ENCODE data around the gene ZBTB12. TPM values are rescaled to one million over a fixed set of nuclear protein-coding genes. Genes with fewer than 3 reads are reported as not detected.
A peak's percentile ranks its signal among the peaks of the same experiment; 100 is the strongest.

ZBTB12 gene
- total and polyA plus RNA-seq, 2 of the 13 experiments (the other 11 are each of a cell fraction or from before 2014, with no cell fraction given) = 4.8 to 6.0 TPM

DNA sequence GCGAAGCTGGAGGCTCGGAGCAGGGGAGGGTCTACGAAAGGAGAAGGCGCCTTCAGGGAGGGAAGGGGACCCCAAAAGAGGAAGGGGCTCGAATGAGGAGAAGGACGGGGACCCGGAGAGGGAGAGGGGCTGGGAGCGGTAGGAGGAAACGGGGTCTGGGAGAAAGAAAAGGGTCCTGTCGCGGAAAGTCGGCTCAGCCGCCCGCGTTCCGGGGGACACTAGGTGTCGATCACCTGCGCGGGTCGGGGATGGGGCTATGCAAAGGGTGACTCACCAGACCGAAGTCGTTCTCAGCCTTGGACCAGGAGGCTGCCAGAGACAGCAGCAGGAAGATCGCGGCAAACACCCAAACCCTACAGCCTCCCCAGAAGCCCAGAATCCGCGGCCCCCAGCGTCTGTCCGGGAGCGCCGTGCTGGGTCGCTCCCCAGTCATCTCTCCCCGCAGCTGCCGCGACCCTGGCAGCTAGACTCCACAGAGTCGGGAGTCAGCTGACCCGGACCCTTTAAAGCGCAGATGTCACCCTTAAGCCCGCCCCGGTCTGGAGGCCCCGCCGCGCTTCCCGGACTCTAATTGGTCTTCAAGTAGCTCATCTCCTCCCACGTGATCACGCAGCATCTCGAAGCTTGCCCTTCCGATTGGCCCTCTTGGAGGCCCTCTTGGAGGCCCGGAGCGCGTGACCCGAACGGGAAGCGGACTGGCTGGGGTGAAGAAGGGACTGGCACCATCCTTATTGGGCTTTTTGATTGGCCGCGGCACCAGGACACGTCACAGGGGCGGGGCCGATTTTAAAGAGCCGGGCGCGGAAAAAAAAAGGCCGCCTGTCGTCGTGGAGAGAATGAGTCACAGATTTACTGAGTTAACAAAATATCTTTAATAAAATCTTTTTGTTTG lies 39.3 kb downstream of the ZBTB12 start, which contains the start of gene NEU1 (continued):
- TF ChIP-seq, protein P1, sequence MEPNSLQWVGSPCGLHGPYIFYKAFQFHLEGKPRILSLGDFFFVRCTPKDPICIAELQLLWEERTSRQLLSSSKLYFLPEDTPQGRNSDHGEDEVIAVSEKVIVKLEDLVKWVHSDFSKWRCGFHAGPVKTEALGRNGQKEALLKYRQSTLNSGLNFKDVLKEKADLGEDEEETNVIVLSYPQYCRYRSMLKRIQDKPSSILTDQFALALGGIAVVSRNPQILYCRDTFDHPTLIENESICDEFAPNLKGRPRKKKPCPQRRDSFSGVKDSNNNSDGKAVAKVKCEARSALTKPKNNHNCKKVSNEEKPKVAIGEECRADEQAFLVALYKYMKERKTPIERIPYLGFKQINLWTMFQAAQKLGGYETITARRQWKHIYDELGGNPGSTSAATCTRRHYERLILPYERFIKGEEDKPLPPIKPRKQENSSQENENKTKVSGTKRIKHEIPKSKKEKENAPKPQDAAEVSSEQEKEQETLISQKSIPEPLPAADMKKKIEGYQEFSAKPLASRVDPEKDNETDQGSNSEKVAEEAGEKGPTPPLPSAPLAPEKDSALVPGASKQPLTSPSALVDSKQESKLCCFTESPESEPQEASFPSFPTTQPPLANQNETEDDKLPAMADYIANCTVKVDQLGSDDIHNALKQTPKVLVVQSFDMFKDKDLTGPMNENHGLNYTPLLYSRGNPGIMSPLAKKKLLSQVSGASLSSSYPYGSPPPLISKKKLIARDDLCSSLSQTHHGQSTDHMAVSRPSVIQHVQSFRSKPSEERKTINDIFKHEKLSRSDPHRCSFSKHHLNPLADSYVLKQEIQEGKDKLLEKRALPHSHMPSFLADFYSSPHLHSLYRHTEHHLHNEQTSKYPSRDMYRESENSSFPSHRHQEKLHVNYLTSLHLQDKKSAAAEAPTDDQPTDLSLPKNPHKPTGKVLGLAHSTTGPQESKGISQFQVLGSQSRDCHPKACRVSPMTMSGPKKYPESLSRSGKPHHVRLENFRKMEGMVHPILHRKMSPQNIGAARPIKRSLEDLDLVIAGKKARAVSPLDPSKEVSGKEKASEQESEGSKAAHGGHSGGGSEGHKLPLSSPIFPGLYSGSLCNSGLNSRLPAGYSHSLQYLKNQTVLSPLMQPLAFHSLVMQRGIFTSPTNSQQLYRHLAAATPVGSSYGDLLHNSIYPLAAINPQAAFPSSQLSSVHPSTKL (CRISPR knock-in tag; IDR thresholded peaks at IDR 0.05) = peak; percentile 62
- TF ChIP-seq ZNF549 (CRISPR knock-in tag; IDR thresholded peaks at IDR 0.05) = peak; percentile 70; the same call in 1 of the 2 replicates
- TF ChIP-seq HNRNPL (IDR thresholded peaks at IDR 0.05; ENCODE audit: low read depth, low read length) = peak; percentile 88
- TF ChIP-seq ZNF589 (CRISPR knock-in tag; conservative IDR thresholded peaks at IDR 0.05) = 0 out of 2 replicates have a peak, but pooled peaks have one; percentile 73
- TF ChIP-seq, protein P2, sequence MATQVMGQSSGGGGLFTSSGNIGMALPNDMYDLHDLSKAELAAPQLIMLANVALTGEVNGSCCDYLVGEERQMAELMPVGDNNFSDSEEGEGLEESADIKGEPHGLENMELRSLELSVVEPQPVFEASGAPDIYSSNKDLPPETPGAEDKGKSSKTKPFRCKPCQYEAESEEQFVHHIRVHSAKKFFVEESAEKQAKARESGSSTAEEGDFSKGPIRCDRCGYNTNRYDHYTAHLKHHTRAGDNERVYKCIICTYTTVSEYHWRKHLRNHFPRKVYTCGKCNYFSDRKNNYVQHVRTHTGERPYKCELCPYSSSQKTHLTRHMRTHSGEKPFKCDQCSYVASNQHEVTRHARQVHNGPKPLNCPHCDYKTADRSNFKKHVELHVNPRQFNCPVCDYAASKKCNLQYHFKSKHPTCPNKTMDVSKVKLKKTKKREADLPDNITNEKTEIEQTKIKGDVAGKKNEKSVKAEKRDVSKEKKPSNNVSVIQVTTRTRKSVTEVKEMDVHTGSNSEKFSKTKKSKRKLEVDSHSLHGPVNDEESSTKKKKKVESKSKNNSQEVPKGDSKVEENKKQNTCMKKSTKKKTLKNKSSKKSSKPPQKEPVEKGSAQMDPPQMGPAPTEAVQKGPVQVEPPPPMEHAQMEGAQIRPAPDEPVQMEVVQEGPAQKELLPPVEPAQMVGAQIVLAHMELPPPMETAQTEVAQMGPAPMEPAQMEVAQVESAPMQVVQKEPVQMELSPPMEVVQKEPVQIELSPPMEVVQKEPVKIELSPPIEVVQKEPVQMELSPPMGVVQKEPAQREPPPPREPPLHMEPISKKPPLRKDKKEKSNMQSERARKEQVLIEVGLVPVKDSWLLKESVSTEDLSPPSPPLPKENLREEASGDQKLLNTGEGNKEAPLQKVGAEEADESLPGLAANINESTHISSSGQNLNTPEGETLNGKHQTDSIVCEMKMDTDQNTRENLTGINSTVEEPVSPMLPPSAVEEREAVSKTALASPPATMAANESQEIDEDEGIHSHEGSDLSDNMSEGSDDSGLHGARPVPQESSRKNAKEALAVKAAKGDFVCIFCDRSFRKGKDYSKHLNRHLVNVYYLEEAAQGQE (IDR thresholded peaks at IDR 0.05; ENCODE audit: borderline replicate concordance in 1 of 2, low read depth in 1 of 2, low read length in 2 of 2) = peak in 1 of 2 experiments; percentile 81; a peak in 2 of 4 replicates
- peak; percentile 98 for TF ChIP-seq ZNF891 (CRISPR knock-in tag; IDR thresholded peaks at IDR 0.05)
- TF ChIP-seq ZNF572 (CRISPR knock-in tag; IDR thresholded peaks at IDR 0.05) = 0 out of 2 replicates have a peak, but pooled peaks have one; percentile 46
- peak; percentile 52 for TF ChIP-seq KMT2B (CRISPR knock-in tag; IDR thresholded peaks at IDR 0.05)
- peak; percentile 80 for TF ChIP-seq PHF20 (CRISPR knock-in tag; IDR thresholded peaks at IDR 0.05)
- TF ChIP-seq GATA4 (IDR thresholded peaks at IDR 0.05; ENCODE audit: borderline replicate concordance, low read depth) = peak; percentile 96
- TF ChIP-seq GABPA (IDR thresholded peaks at IDR 0.05; ENCODE audit: low read depth, low read length) = no peak
- TF ChIP-seq GABPA (CRISPR knock-in tag; IDR thresholded peaks at IDR 0.05; ENCODE audit: low read depth) = peak; percentile 75
- TF ChIP-seq, protein P3, sequence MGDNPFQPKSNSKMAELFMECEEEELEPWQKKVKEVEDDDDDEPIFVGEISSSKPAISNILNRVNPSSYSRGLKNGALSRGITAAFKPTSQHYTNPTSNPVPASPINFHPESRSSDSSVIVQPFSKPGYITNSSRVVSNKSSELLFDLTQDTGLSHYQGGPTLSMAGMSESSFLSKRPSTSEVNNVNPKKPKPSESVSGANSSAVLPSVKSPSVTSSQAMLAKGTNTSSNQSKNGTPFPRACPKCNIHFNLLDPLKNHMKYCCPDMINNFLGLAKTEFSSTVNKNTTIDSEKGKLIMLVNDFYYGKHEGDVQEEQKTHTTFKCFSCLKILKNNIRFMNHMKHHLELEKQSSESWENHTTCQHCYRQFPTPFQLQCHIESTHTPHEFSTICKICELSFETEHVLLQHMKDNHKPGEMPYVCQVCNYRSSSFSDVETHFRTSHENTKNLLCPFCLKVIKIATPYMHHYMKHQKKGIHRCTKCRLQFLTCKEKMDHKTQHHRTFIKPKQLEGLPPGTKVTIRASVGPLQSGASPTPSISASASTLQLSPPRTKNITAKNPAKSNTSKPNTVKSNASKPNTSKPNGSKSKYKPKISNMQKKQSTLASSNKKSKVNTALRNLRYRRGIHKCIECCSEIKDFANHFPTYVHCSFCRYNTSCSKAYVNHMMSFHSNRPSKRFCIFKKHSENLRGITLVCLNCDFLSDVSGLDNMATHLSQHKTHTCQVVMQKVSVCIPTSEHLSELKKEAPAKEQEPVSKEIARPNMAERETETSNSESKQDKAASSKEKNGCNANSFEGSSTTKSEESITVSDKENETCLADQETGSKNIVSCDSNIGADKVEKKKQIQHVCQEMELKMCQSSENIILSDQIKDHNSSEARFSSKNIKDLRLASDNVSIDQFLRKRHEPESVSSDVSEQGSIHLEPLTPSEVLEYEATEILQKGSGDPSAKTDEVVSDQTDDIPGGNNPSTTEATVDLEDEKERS (CRISPR knock-in tag; IDR thresholded peaks at IDR 0.05) = no peak
- TF ChIP-seq ZNF30 (CRISPR knock-in tag; IDR thresholded peaks at IDR 0.05) = 0 out of 2 replicates have a peak, but pooled peaks have one; percentile 40
- TF ChIP-seq, protein P4, sequence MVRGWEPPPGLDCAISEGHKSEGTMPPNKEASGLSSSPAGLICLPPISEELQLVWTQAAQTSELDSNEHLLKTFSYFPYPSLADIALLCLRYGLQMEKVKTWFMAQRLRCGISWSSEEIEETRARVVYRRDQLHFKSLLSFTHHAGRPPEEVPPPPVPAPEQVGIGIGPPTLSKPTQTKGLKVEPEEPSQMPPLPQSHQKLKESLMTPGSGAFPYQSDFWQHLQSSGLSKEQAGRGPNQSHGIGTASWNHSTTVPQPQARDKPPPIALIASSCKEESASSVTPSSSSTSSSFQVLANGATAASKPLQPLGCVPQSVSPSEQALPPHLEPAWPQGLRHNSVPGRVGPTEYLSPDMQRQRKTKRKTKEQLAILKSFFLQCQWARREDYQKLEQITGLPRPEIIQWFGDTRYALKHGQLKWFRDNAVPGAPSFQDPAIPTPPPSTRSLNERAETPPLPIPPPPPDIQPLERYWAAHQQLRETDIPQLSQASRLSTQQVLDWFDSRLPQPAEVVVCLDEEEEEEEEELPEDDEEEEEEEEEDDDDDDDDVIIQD (CRISPR knock-in tag; IDR thresholded peaks at IDR 0.05; ENCODE audit: low read depth) = peak; percentile 87

Measured in HepG2 (cell line).